OCI-LY1 (cell line): ENCODE measurements around the gene TMOD3.

ENCODE experiments used
- EZH2 ChIP-seq: fragments of 200-600 bp; sonication (generic), shearing (Covaris generic); IDR thresholded peaks from 2 replicates; pipeline ENCODE4 v1.8.0; 2017; ENCODE audit warnings: borderline replicate concordance, mixed run types, mild to moderate bottlenecking, antibody characterized with exemption, low read length, moderate library complexity, mixed read lengths
- TF ChIP-seq, protein P1 (sequence below): fragments of 200-600 bp; sonication (generic), shearing (Covaris generic); IDR thresholded peaks from 2 replicates; pipeline ENCODE4 v1.5.1; 2017; ENCODE audit warnings: mild to moderate bottlenecking, antibody characterized with exemption, low read length, moderate library complexity, mixed read lengths

DNA sequence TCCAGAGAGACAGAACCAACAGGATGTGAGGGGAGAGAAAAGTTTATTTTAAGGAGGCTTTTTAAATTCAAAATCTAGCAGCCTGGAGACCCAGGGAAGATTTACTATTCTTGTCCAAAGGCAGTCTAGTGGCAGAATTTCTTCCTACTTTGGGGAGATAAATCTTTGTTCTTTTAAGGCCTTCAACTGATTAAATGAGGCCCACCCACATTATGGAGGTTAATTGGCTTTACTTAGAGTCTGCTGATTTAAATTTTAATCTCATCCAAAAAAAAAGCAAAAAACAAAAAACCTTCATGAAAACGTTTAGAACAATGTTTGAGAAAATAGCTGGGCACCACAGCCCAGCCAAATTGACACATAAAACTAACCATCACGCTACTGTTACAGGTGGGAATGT is 41.3 kb downstream of the TMOD3 start:
- TF ChIP-seq, protein P1, sequence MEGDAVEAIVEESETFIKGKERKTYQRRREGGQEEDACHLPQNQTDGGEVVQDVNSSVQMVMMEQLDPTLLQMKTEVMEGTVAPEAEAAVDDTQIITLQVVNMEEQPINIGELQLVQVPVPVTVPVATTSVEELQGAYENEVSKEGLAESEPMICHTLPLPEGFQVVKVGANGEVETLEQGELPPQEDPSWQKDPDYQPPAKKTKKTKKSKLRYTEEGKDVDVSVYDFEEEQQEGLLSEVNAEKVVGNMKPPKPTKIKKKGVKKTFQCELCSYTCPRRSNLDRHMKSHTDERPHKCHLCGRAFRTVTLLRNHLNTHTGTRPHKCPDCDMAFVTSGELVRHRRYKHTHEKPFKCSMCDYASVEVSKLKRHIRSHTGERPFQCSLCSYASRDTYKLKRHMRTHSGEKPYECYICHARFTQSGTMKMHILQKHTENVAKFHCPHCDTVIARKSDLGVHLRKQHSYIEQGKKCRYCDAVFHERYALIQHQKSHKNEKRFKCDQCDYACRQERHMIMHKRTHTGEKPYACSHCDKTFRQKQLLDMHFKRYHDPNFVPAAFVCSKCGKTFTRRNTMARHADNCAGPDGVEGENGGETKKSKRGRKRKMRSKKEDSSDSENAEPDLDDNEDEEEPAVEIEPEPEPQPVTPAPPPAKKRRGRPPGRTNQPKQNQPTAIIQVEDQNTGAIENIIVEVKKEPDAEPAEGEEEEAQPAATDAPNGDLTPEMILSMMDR: no peak
- TF ChIP-seq EZH2: no peak
